IPS-18c (cell line): Measurements from ENCODE around the gene THNSL1.

Source experiments
- H3K4me3 ChIP-seq: 2 replicates; pipeline ENCODE4 v1.7.0; 2013; ENCODE audit warnings: low read depth, mild to moderate bottlenecking, low read length, moderate library complexity; ENCODE audit not compliant: insufficient read depth
- H3K9me3 ChIP-seq: one replicate; pipeline ENCODE4 v1.6.1; 2013; ENCODE audit warnings: mild to moderate bottlenecking, low read length, moderate library complexity; ENCODE audit not compliant: control insufficient read depth, insufficient read depth

The THNSL1 gene

DNA sequence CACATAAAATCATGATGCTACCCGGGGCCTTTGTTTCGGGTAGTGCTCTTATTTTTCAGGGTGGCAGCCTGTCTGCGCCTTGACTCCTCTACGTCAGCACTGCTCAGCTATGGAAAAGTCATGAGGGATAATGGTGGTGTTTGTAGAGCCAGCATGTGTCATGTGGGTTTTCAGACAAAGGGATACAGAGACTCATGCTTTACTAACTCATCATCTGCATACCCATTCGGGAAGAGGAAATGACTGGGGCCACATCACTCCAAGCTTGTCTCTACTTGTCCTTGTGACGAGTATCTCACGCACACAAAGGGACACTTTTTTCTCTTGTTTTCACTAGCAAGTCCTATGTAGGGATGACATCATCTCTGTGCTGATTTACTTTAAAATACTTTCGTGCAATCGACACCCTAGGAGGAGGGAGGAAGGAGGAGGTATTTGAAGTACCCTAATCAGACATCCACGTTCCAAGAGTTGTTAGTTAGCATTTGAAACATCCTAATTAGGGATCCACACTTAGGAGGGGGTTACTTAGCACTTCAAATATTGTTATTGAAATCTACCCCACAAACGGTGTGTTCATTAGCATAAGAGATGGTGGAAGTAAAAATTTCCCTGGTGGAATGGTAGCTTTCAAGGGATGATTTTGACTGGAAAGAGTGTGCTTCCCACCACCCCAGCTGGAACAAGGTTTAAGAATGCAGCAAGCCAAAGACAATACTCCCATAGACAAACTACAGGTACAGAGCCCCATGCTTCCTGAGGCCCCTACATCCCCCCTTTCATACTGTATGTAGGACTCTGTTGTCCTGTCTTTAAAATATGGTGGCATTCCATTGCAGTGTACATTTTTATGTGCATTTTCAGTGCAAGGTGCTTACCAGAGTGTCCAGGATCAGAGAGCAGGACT lies 52.0 kb downstream of the THNSL1 start:
- no peaks in the 10 kb centered on the region for H3K9me3 ChIP-seq
- no peak overlapping the region for H3K4me3 ChIP-seq

DNA sequence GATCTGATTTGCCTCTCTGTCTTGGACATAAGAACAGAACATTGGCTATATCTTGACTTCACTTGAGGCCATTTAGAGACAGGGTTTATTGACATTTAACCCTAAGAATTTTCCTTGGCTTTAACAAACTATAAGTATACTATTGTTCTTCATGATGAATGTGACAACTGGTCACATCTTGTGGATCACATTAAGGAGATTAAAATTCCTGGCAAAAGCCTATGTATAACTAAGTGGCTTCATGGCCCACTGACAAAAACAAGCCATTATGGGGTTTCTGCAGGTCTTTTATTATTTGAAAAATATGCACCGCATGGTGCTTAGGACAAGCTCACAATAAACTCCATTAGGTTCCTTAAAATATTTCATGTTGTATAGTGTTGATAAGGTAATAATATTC lies 54.8 kb downstream of the THNSL1 start:
- Histone ChIP-seq H3K4me3 (no peak overlapping the region), H3K9me3 (no peaks in the 10 kb centered on the region)

DNA sequence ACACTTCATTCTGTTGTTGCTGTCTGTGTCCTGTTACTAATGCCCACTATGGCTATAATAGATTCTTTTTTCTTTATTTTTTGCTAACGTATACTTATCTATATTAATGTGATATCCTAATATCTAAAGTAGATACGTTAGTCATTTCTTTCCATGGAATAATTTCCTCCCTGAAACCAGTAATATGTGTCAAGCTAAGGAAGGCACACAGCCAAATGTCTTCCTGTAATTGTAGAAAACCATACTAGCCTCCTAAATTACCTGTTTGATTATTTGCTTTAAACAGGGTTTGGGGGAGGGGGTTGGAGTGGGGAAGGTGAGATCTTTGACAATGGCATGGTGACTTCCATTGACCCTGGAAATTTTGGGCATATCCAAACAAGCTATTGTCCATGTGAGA lies 56.4 kb downstream of the THNSL1 start:
- H3K9me3 ChIP-seq = no peaks in the 10 kb centered on the region
- no peak overlapping the region for H3K4me3 ChIP-seq

DNA sequence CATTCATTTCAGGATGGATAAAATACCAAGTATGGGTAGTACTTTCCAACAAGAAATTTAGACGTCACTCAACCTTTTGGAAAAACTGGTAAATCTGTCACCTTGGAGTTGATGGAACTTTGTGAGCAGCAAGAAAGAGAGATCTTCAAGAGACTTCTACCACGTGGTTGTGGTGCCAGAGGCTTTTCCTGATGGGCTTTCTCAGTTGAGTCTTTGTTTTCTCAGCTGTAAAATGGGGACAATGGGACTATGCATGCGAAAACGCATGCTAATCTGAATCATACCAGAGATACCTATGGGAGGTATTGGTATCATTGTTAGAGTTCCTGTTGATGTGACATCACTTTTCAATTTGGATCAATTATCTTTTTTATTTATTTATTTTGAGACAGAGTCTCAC lies 59.4 kb downstream of the THNSL1 start:
- H3K9me3 ChIP-seq = no peaks in the 10 kb centered on the region

More for the DNA sequence above, 59.4 kb downstream of the THNSL1 start:
- no peak overlapping the region for H3K4me3 ChIP-seq
